Esophagus squamous epithelium (tissue), 4 donors: ENCODE results near the gene HM13.

Experiments used
- CTCF ChIP-seq, 6 experiments: fragments of 450-650 bp in 4 of 6; fragments of 200-600 bp in 2 of 6; sonication (generic) in 2 of 6; IDR thresholded peaks; one replicate each; pipeline ENCODE4 v1.5.1; 2016 to 2019; ENCODE audit warnings: antibody characterized with exemption in 6 of 6, mild to moderate bottlenecking in 4 of 6, moderate library complexity in 4 of 6
- POLR2A ChIP-seq, 4 donors: fragments of 450-650 bp; IDR thresholded peaks; one replicate each; pipeline ENCODE4 v1.6.1; 2017; ENCODE audit warnings: antibody characterized with exemption in 4 of 4, mild to moderate bottlenecking in 4 of 4, moderate library complexity in 3 of 4

GRCh38 chr20:31595654-31596411 is 81.6 kb downstream of the HM13 start:
- TF ChIP-seq CTCF (IDR thresholded peaks at IDR 0.05) (peak in 1 of 6 experiments; percentile 4), POLR2A (IDR thresholded peaks at IDR 0.05) (peak in 2 of 4 donors; percentile 17 to 30)
